ENCODE measurements around the gene TGM6. TPM values are rescaled to one million over a fixed set of nuclear protein-coding genes. Genes with fewer than 3 reads are reported as not detected.
A peak's percentile ranks its signal among the peaks of the same experiment; 100 is the strongest.

TGM6 gene
- total and polyA plus RNA-seq, 8 donors, result not detected

GRCh38 chr20:2385026-2385425 is 4.3 kb downstream of the TGM6 start:
- Histone ChIP-seq H3K36me3 (no peaks in the 10 kb centered on the region), H3K27me3 (peaks cover 0 to 13% (median 0%) of the 10 kb centered on the region in 3 donors), H3K27ac (no peak overlapping the region), H3K9me3 (peaks cover 0 to 35% (median 5%) of the 10 kb centered on the region in 4 donors), H3K4me3 (no peak overlapping the region), H3K4me1 (no peaks in the 10 kb centered on the region)
- intact Hi-C loops (cut with DNase I; ENCODE audit: low total_unique reads), result no loop called here
- no peak for DNase-seq
- 58 to 68% (median 65%) methylated on average over 5 of the region's 5 CpGs for WGBS, 5 donors
- TF ChIP-seq POLR2AphosphoS5 (IDR thresholded peaks at IDR 0.05) (no peak), POLR2A (IDR thresholded peaks at IDR 0.05) (no peak), CTCF (IDR thresholded peaks at IDR 0.05) (no peak), EP300 (IDR thresholded peaks at IDR 0.05) (no peak)

- H3K9me3 ChIP-seq, result peaks cover 0 to 35% (median 5%) of the 10 kb centered on the region in 4 donors
- no peak for TF ChIP-seq EP300 (IDR thresholded peaks at IDR 0.05)
- TF ChIP-seq POLR2AphosphoS5 (IDR thresholded peaks at IDR 0.05), result no peak
- WGBS, 5 donors, result 60 to 79% (median 73%) methylated on average over 6 of the region's 6 CpGs
- peaks cover 0 to 13% (median 0%) of the 10 kb centered on the region in 3 donors for H3K27me3 ChIP-seq
- intact Hi-C loops (cut with DNase I; ENCODE audit: low total_unique reads), result no loop called here
- DNase-seq, result no peak
- H3K36me3 ChIP-seq, result no peaks in the 10 kb centered on the region
- H3K4me3 ChIP-seq, result no peak overlapping the region
- no peak overlapping the region for H3K27ac ChIP-seq
- no peaks in the 10 kb centered on the region for H3K4me1 ChIP-seq
Observed at GRCh38 chr20:2385496-2385895, 4.8 kb downstream of the TGM6 start.

GRCh38 chr20:2386516-2387179 is 5.9 kb downstream of the TGM6 start:
- Histone ChIP-seq H3K27ac (no peak overlapping the region), H3K4me1 (no peaks in the 10 kb centered on the region), H3K27me3 (peaks cover 0 to 13% (median 0%) of the 10 kb centered on the region in 3 donors), H3K4me3 (no peak overlapping the region), H3K9me3 (peaks cover 0 to 35% (median 5%) of the 10 kb centered on the region in 4 donors), H3K36me3 (no peaks in the 10 kb centered on the region)
- DNase-seq, result no peak
- 60 to 84% (median 66%) methylated on average over 5 of the region's 5 CpGs for WGBS, 5 donors
- TF ChIP-seq CTCF (IDR thresholded peaks at IDR 0.05), result no peak
- TF ChIP-seq POLR2AphosphoS5 (IDR thresholded peaks at IDR 0.05), result no peak
- intact Hi-C loops (cut with DNase I; ENCODE audit: low total_unique reads), result no loop called here

GRCh38 chr20:2387180-2387577 is 6.5 kb downstream of the TGM6 start:
- Histone ChIP-seq H3K27me3 (peaks cover 0 to 13% (median 0%) of the 10 kb centered on the region in 3 donors), H3K27ac (no peak overlapping the region), H3K4me3 (no peak overlapping the region), H3K4me1 (no peaks in the 10 kb centered on the region), H3K36me3 (no peaks in the 10 kb centered on the region), H3K9me3 (peaks cover 0 to 35% (median 5%) of the 10 kb centered on the region in 4 donors)
- 32 to 55% (median 36%) methylated on average over 1 to 2 of the region's 2 CpGs for WGBS, 5 donors
- TF ChIP-seq EP300 (IDR thresholded peaks at IDR 0.05), result no peak
- peak in 1 of 7 experiments; percentile 8 for TF ChIP-seq CTCF (IDR thresholded peaks at IDR 0.05)
- intact Hi-C loops (cut with DNase I; ENCODE audit: low total_unique reads), result no loop called here
- no peak for DNase-seq

GRCh38 chr20:2387580-2387979 is 6.9 kb downstream of the TGM6 start:
- 84 to 94% (median 91%) methylated on average over 3 to 4 of the region's 4 CpGs for WGBS, 5 donors
- no peaks in the 10 kb centered on the region for H3K4me1 ChIP-seq
- H3K36me3 ChIP-seq, result no peaks in the 10 kb centered on the region
- H3K9me3 ChIP-seq, result peaks cover 0 to 35% (median 5%) of the 10 kb centered on the region in 4 donors
- no peak overlapping the region for H3K4me3 ChIP-seq
- H3K27ac ChIP-seq, result no peak overlapping the region
- intact Hi-C loops (cut with DNase I; ENCODE audit: low total_unique reads), result no loop called here
- H3K27me3 ChIP-seq, result peaks cover 0 to 13% (median 0%) of the 10 kb centered on the region in 3 donors
- TF ChIP-seq CTCF (IDR thresholded peaks at IDR 0.05), result no peak
- TF ChIP-seq POLR2AphosphoS5 (IDR thresholded peaks at IDR 0.05), result no peak
- no peak for TF ChIP-seq EP300 (IDR thresholded peaks at IDR 0.05)
- no peak for TF ChIP-seq POLR2A (IDR thresholded peaks at IDR 0.05)
- no peak for DNase-seq

Measured in stomach (tissue), 9 donors.